HepG2 (cell line): ENCODE results near the gene PPARA. TPM values are rescaled to one million over a fixed set of nuclear protein-coding genes. Genes with fewer than 3 reads are reported as not detected.

Experiments
- ADNP ChIP-seq: sonication (generic); formaldehyde crosslinking; IDR thresholded peaks from 2 replicates; pipeline ENCODE4 v1.4.0; 2020; ENCODE audit warnings: missing genetic modification reagents
- E2F1 ChIP-seq: sonication (generic); formaldehyde crosslinking; IDR thresholded peaks from 2 replicates; pipeline ENCODE4 v1.5.0; 2020; ENCODE audit warnings: missing genetic modification reagents
- FOSL1 ChIP-seq: sonication (generic); formaldehyde crosslinking; IDR thresholded peaks from 2 replicates; pipeline ENCODE4 v1.9.0; 2021; ENCODE audit warnings: missing genetic modification reagents, borderline replicate concordance
- HNF4G ChIP-seq, 2 experiments: sonication (generic) in 1 of 2; formaldehyde crosslinking in 1 of 2; IDR thresholded peaks; 2 replicates each; pipeline versions ENCODE4 v1.4.0 to v1.6.1; 2011 to 2020; ENCODE audit warnings: borderline replicate concordance in 2 of 2, low read depth in 2 of 2, mild to moderate bottlenecking in 2 of 2, low read length in 1 of 2, missing genetic modification reagents in 1 of 2, moderate library complexity in 1 of 2
- JUNB ChIP-seq: sonication (generic); formaldehyde crosslinking; IDR thresholded peaks from 2 replicates; pipeline ENCODE4 v1.8.0; 2022; ENCODE audit warnings: missing genetic modification reagents, mild to moderate bottlenecking, borderline replicate concordance
- JUND ChIP-seq: sonication (generic); formaldehyde crosslinking; IDR thresholded peaks from 2 replicates; pipeline ENCODE4 v1.8.0; 2022; ENCODE audit warnings: mild to moderate bottlenecking, missing genetic modification reagents
- POLR2G ChIP-seq: fragments of 200-400 bp; formaldehyde crosslinking; IDR thresholded peaks from 2 replicates; pipeline ENCODE4 v1.6.1; 2018; ENCODE audit warnings: mild to moderate bottlenecking, low read depth, low read length, moderate library complexity
- PPARG ChIP-seq: conservative IDR thresholded peaks from 2 replicates; pipeline ENCODE4 v1.6.1; 2016; ENCODE audit warnings: missing biosample characterization, missing genetic modification reagents
- ZNF687 ChIP-seq: sonication (generic); formaldehyde crosslinking; IDR thresholded peaks from 2 replicates; pipeline ENCODE4 v1.5.1; 2020; ENCODE audit warnings: mild to moderate bottlenecking, missing genetic modification reagents, moderate library complexity
- ZNF773 ChIP-seq: sonication (generic); formaldehyde crosslinking; IDR thresholded peaks from 2 replicates; pipeline ENCODE4 v1.4.0; 2020; ENCODE audit warnings: missing genetic modification reagents, borderline replicate concordance
- polyA plus RNA-seq, 8 experiments: library from polyadenylated mRNA; depleted of rRNA in 3 of 8; stranded (reverse) in 7 of 8; unstranded in 1 of 8; fragments of >200 nt; fragmentation: Illumina TruSeq in 4 of 8; extraction: Trizol in 4 of 8; gene quantifications; 2 replicates each; pipeline versions ENCODE4 v1.2.1 to v1.2.3, GENCODE V29; 2011 to 2016; ENCODE audit warnings: low read depth in 4 of 8, missing spikeins in 1 of 8, mixed read lengths in 1 of 8; ENCODE audit not compliant: insufficient read depth in 1 of 8
- total RNA-seq, 5 experiments: library from RNA; depleted of rRNA; stranded (reverse); fragments of >200 nt; fragmentation: Illumina TruSeq; extraction: Trizol; gene quantifications; 2 replicates each; pipeline ENCODE4 v1.2.3, GENCODE V29; 2016; ENCODE audit warnings: low read depth in 1 of 5
- TF ChIP-seq, protein P1 (sequence below): sonication (generic); formaldehyde crosslinking; IDR thresholded peaks from 2 replicates; pipeline ENCODE4 v1.4.0; 2020; ENCODE audit warnings: missing genetic modification reagents
- TF ChIP-seq, protein P2 (sequence below): sonication (generic); formaldehyde crosslinking; IDR thresholded peaks from 2 replicates; pipeline ENCODE4 v1.8.1; 2023; ENCODE audit warnings: mild to moderate bottlenecking, inconsistent platforms, moderate library complexity, missing genetic modification reagents, borderline replicate concordance
- TF ChIP-seq, protein P3 (sequence below): IDR thresholded peaks from 2 replicates; pipeline ENCODE4 v1.6.1; 2016; ENCODE audit warnings: missing compliant biosample characterization, missing genetic modification reagents, borderline replicate concordance

The PPARA gene
- total and polyA plus RNA-seq, 2 of the 13 experiments (the other 11 are each of a cell fraction or from before 2014, with no cell fraction given): 18.2 to 24.7 TPM

DNA sequence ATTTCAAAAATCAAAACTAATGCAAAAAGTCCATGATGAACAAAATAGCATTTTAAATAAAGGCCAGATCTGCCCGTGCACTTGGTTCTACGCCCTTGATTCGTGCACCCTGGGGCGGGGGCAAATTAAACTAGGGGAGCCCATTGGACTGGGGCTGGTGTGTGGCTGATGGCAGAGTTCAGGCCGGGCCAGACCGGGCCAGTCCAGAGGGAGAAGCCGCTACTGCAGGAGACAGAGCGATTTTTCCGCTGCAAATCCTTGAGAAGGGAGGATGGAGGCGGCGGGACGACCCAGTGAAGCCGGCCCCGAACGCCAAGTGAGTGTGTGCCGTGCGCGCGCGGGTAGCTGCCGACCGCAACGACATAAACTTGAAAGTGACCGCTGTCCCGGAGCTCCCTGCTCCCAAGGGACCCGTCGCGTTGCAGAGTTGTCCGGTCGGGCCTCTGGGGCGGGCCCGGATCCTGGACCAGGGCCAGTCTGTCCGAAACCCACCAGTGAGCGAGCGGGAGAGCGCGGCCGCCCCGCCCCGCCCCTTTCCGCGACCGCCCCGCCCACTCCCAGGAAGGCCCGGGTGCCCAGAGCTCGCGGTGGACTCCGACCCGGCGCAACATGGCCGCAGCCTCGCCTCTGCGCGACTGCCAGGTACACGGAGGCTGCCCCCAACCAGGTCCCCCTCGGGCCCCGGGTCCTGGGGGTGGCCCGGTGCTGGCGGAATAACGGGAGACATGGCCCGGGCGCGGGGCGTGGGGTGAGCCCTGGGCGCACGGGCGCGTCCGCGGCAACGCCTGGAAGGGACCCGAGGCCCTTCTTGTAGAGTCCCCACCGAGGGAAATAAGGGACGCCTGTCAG lies 117.3 kb downstream of the PPARA start, which contains the start of gene TTC38 (continued):
- TF ChIP-seq, protein P1, sequence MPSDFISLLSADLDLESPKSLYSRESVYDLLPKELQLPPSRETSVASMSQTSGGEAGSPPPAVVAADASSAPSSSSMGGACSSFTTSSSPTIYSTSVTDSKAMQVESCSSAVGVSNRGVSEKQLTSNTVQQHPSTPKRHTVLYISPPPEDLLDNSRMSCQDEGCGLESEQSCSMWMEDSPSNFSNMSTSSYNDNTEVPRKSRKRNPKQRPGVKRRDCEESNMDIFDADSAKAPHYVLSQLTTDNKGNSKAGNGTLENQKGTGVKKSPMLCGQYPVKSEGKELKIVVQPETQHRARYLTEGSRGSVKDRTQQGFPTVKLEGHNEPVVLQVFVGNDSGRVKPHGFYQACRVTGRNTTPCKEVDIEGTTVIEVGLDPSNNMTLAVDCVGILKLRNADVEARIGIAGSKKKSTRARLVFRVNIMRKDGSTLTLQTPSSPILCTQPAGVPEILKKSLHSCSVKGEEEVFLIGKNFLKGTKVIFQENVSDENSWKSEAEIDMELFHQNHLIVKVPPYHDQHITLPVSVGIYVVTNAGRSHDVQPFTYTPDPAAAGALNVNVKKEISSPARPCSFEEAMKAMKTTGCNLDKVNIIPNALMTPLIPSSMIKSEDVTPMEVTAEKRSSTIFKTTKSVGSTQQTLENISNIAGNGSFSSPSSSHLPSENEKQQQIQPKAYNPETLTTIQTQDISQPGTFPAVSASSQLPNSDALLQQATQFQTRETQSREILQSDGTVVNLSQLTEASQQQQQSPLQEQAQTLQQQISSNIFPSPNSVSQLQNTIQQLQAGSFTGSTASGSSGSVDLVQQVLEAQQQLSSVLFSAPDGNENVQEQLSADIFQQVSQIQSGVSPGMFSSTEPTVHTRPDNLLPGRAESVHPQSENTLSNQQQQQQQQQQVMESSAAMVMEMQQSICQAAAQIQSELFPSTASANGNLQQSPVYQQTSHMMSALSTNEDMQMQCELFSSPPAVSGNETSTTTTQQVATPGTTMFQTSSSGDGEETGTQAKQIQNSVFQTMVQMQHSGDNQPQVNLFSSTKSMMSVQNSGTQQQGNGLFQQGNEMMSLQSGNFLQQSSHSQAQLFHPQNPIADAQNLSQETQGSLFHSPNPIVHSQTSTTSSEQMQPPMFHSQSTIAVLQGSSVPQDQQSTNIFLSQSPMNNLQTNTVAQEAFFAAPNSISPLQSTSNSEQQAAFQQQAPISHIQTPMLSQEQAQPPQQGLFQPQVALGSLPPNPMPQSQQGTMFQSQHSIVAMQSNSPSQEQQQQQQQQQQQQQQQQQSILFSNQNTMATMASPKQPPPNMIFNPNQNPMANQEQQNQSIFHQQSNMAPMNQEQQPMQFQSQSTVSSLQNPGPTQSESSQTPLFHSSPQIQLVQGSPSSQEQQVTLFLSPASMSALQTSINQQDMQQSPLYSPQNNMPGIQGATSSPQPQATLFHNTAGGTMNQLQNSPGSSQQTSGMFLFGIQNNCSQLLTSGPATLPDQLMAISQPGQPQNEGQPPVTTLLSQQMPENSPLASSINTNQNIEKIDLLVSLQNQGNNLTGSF (CRISPR knock-in tag): no peak
- TF ChIP-seq ZNF687 (CRISPR knock-in tag): peak; percentile 70
- TF ChIP-seq HNF4G (IDR thresholded peaks at IDR 0.05; ENCODE audit: borderline replicate concordance, low read depth, low read length): peak; percentile 80
- no peak for TF ChIP-seq HNF4G (CRISPR knock-in tag; IDR thresholded peaks at IDR 0.05; ENCODE audit: borderline replicate concordance, low read depth)
- TF ChIP-seq PPARG (CRISPR knock-in tag): peak; percentile 7; the same call in 1 of the 2 replicates
- TF ChIP-seq ADNP (CRISPR knock-in tag): no peak
- TF ChIP-seq POLR2G: peak; percentile 87
- TF ChIP-seq JUNB (CRISPR knock-in tag): no peak
- TF ChIP-seq, protein P2, sequence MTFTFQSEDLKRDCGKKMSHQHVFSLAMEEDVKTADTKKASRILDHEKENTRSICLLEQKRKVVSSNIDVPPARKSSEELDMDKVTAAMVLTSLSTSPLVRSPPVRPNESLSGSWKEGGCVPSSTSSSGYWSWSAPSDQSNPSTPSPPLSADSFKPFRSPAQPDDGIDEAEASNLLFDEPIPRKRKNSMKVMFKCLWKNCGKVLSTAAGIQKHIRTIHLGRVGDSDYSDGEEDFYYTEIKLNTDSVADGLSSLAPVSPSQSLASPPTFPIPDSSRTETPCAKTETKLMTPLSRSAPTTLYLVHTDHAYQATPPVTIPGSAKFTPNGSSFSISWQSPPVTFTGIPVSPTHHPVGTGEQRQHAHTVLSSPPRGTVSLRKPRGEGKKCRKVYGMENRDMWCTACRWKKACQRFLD: no peak; the same call in 1 of the 2 replicates
- TF ChIP-seq, protein P3, sequence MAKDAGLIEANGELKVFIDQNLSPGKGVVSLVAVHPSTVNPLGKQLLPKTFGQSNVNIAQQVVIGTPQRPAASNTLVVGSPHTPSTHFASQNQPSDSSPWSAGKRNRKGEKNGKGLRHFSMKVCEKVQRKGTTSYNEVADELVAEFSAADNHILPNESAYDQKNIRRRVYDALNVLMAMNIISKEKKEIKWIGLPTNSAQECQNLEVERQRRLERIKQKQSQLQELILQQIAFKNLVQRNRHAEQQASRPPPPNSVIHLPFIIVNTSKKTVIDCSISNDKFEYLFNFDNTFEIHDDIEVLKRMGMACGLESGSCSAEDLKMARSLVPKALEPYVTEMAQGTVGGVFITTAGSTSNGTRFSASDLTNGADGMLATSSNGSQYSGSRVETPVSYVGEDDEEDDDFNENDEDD: 0 out of 2 replicates have a peak, but pooled peaks have one; percentile 27
- no peak for TF ChIP-seq ZNF773
- TF ChIP-seq E2F1 (CRISPR knock-in tag): no peak
- 0 out of 2 replicates have a peak, but pooled peaks have one; percentile 34 for TF ChIP-seq JUND (CRISPR knock-in tag)
- TF ChIP-seq FOSL1 (CRISPR knock-in tag): no peak
